GM18867 (cell line): ENCODE data around the gene OXT.
"Not testable (repeated sequence)": the region's sequence is repeated elsewhere in the genome, so short reads cannot be mapped to it uniquely, and the experiment has no call there.

Experiments
- ATAC-seq: cut with Tn5 transposase; IDR thresholded peaks from one replicate; pipeline ENCODE4 v1.9.1; 2021; ENCODE audit warnings: mild to moderate bottlenecking, moderate library complexity; ENCODE audit not compliant: unreplicated experiment

OXT gene

DNA sequence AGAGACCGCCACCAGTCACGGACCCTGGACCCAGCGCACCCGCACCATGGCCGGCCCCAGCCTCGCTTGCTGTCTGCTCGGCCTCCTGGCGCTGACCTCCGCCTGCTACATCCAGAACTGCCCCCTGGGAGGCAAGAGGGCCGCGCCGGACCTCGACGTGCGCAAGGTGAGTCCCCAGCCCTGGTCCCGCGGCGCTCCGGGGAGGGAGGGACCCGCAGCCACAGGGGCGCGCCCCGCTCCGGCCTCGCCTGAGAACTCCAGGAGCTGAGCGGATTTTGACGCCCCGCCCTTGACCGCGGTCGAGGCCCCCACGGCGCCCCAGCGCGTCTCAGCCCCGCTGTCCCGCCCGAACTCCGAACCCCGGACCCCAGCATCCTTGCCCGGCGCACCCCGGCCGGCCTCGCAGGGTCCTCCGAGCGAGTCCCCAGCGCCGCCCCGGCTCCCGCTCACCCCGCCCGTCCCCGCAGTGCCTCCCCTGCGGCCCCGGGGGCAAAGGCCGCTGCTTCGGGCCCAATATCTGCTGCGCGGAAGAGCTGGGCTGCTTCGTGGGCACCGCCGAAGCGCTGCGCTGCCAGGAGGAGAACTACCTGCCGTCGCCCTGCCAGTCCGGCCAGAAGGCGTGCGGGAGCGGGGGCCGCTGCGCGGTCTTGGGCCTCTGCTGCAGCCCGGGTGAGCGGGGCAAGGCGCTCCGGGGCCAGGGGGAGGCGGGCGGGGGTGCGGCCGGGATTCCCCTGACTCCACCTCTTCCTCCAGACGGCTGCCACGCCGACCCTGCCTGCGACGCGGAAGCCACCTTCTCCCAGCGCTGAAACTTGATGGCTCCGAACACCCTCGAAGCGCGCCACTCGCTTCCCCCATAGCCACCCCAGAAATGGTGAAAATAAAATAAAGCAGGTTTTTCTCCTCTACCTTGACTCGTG lies at the start of gene OXT:
Gene OXT, plus strand, starts transcription at position 11 of the 920 bp plus-strand sequence. Its CDS starts 36 bp downstream, at position 47.
- ATAC-seq = no peak

DNA sequence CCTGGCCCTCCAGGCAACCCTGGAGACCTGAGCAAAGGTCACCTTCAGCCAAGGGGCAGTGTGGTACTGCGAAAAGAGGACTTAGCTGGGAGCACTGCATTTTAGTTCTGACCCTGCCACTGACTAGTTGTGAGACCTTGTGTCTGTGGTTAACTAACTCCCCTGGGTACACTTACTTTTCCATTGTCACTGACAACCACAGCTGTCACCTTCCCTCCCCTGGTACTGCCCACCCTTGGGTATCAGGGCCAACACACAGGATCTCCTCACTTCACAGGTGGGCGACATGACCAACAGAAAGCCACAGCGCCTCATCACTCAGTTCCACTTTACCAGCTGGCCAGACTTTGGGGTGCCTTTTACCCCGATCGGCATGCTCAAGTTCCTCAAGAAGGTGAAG lies 49.6 kb upstream of the OXT start:
- ATAC-seq = no peak

- ATAC-seq = not testable (repeated sequence)
Observed at GRCh38 chr20:3022559-3023490, 48.6 kb upstream of the OXT start.

GRCh38 chr20:3027987-3028386 lies 43.4 kb upstream of the OXT start:
- no peak for ATAC-seq

DNA sequence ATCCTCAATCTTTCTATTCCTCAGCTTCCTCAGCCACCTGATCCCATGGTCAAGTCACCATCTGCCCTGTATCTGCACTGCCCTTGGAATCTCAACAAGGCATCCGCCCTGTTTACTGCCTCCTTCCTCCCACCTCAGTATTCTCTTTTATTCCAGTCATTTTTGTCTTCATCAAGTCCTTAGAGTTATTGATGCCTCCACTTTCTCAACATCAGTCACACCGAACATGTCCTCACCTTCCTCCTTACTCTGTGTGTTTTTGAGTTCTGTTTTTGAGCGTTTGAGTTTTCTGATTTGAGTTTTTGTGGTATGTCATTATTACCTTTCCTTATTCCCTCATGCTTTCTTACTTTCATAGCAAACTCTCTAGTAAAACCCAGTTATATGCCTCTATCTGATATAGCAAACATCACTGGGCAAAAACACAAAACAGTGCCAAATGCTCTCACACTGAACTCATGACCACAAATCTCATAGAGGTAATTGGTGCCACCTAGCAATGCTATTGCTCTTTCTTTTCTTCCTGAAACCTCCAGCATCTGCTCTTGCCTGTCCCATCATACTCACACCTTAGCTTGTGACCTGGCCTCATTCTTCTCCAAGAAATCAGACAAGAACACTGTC lies 39.8 kb upstream of the OXT start:
- no peak for ATAC-seq

DNA sequence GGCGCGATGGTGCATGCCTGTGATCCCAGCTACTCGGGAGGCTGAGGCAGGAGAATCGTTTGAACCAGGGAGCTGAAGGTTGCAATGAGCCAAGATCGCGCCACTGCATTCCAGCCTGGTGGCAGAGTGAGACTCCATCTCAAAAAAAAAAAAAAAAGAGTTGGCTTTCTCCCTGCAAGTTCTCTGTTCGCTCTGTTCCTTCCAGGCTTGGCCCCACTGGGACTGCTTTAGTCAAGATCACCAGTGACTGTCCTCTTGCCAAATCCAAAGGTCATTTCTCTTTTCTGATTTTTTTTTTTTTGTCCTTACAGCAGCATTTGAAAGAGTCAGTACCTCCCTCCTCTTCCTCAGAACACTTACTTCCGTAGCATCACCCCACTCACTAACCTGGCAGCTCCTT lies 38.8 kb upstream of the OXT start:
- no peak for ATAC-seq

- no peak for ATAC-seq
Observed at GRCh38 chr20:3037654-3038053, 33.8 kb upstream of the OXT start.

GRCh38 chr20:3038454-3038853 lies 33.0 kb upstream of the OXT start:
- no peak for ATAC-seq

GRCh38 chr20:3039426-3039825 lies 32.0 kb upstream of the OXT start:
- ATAC-seq = no peak

DNA sequence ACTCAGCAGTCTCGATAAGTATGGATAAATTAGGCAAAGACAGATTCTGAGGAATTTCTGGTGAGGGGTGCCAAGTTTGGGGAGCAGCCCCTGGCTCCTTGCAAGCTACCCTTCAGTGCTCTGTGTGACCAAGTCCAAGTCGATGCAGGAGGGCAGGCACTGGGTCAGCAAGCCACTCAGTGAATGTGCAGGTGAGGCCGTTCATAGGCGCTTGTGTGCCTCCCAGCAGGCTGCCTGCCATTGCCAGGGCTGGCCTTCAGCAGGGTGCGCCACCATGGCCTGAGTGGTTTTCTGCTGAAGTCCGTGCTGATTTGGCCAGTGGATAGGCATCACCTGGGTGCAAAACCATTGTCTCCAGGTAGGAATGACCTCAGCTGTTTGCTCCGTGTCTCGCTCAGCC lies 31.3 kb upstream of the OXT start:
- ATAC-seq = no peak

DNA sequence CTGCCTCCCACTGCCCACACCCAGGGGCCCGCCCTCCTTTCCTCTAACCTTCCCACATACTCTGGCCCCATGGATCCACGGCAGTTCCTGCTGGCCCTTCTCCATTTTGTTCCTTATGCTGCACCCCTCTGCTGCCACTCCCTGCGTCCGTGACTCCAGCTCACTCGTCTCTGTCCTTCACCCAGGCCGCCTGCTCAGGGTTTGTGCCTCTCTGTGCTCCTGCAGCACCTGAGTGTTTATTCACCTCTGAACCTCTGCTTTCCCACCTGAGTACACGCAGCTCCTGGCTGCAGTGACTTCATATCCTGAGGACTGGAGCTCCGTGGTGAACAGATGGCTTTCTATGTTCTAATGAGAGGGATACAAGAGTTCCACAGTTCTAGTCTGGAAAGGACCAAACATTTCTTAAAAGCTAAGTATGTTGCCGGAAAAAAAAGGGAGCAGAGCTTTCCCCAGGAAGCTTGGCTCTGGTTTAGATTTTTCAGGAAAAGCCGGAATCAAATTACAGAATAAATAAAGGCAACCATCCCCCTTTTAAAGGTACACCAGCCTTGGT lies 29.5 kb upstream of the OXT start:
- no peak for ATAC-seq

GRCh38 chr20:3042625-3043024 lies 28.8 kb upstream of the OXT start:
- ATAC-seq = no peak

DNA sequence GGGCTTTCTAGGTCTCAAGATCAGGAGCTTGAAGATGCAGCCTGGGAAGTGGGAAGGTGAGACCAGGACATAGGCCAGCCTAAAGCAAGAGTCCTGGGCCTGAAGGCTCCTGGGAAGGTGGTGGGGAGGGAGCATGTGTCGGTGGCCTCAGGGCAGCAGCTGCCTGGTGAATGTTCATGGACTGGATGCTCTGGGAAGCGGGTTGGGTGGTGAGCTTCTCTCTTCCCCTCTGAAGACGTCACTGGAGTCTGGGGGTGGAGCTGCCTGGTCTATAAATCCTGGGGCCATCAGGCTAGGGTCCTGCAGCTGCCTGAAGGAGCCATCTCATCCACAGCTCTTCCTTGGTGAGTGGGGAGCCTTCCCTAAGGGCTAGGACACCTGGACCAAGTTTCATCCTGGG lies 28.1 kb upstream of the OXT start, which contains the start of gene GNRH2:
Gene GNRH2, plus strand, starts transcription at position 301 of the 400 bp plus-strand sequence. CDS start 793 bp downstream, outside the sequence.
- ATAC-seq = no peak

DNA sequence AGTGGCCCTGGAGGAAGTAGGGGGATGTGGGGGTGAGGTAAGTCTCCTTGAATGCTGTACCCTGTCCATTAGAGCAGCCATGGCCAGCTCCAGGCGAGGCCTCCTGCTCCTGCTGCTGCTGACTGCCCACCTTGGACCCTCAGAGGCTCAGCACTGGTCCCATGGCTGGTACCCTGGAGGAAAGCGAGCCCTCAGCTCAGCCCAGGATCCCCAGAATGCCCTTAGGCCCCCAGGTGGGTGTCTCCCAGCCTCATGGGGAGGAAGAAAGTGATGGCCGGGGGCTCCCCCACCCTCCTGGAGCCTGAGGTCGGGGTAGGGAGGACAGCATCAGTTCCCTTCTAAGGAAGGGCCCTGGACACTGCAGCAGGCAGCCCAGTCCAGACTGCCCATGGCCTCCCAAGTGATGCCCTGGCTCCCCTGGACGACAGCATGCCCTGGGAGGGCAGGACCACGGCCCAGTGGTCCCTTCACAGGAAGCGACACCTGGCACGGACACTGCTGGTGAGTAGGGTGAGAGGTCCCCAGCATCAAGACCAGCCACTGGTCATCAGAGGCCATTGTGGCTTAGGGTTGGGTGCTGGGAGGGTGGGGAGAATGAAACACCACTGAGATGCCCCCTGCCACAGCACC lies 27.0 kb upstream of the OXT start:
- no peak for ATAC-seq

DNA sequence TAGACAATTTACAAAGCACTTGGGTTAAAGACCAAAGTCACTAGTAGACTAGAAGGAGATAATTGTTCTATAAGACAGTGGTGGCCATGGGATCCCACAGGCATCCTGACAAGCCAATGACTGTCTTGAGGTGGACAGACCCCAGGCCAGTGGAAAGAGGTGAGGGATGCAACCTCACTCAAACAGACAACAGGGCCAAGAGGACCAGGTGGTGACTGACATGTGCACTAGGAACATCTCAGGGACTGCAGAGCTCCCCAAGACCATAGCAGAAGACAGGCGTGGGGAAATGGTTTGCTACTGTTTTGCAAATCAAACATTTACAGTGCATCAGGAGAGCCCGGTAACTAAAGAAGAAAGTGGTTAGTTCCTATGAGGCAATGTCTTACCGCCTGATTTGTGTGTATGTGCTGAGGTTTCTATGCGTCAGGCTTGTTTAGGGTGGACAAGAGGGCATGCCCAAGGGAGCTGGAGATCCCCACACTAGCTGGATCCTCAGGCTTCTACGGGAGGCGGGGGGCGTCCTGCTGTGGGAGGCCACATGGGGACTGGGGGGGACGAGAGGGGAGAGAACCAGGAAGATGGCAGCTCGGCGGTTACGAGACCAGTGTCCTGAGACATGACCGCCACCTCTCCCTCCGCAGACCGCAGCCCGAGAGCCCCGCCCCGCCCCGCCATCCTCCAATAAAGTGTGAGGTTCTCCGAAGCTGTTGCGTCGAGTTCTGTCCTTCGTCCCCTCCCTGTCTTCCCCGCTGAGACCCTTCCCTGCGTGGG lies 26.2 kb upstream of the OXT start:
- peak; percentile 49 for ATAC-seq

- ATAC-seq = peak; percentile 89
Observed at GRCh38 chr20:3045816-3046676, 25.4 kb upstream of the OXT start, which contains the start of gene MRPS26. Gene MRPS26, plus strand, starts transcription at chr20:3046052. Its CDS starts 17 bp downstream, at chr20:3046069.

DNA sequence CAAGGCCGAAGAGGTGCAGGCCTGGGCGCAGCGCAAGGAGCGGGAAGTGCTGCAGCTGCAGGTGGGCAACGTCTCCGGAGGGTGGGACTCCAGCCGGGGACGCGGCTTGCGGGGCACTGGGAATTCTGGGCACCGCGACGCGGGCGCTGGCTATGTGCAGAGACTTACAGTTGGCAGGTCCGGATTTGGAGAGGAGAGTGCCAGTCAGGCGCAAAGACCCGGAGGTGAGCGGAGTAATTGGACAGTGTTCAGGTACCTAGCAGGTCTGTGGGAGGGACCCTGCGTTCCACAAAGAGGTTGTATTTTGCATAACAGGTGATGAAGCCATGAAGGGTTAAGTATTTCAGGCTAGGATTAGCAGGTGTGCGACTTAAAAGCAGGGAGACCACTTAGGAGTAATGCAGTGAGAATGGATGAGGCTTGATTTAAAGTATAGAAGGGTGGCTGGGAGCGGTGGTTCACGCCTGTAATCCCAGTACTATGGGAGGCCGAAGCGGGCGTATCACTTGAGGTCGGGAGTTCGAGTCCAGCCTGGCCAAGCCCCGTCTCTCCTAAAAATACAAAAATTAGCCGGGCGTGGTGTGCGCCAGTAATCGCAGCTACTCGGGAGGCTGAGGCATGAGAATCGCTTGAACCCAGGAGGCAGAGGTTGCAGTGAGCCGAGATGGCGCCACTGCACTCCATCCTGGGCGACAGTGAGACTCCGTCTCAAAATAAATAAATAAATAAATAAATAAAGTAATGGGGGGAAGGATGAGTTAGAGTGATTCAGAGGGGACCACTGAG lies 24.6 kb upstream of the OXT start:
- no peak for ATAC-seq
